Measurements from ENCODE around the gene TECPR1. TPM values are rescaled to one million over a fixed set of nuclear protein-coding genes. Genes with fewer than 3 reads are reported as not detected.

TECPR1 gene
- polyA plus RNA-seq, 1 experiment = 2.7 TPM

- H3K36me3 ChIP-seq (ENCODE audit: control insufficient read depth, insufficient read depth, low read length) = peaks cover 6% of the 10 kb centered on the region
- ChIA-PET CTCF (interaction anchor here (1.7 kb wide), 1 partner anchor 25 kb away, joined by 6 read pairs; no protein-coding TSS in a partner anchor), POLR2A (no interaction called here)
- no peaks in the 10 kb centered on the region for H3K27me3 ChIP-seq (ENCODE audit: control insufficient read depth, insufficient read depth, low read length)
- no peak for TF ChIP-seq CTCF (IDR thresholded peaks at IDR 0.05; ENCODE audit: insufficient read depth, low read depth, low read length)
- no peak for DNase-seq (ENCODE audit: low read depth)
- H3K4me3 ChIP-seq (ENCODE audit: low read depth, low read length) = no peak overlapping the region
Measured at GRCh38 chr7:98193474-98194180, 58.4 kb downstream of the TECPR1 start.

GRCh38 chr7:98192781-98193457 is 59.1 kb downstream of the TECPR1 start:
- H3K27me3 ChIP-seq (ENCODE audit: control insufficient read depth, insufficient read depth, low read length) = no peaks in the 10 kb centered on the region
- no peak overlapping the region for H3K4me3 ChIP-seq (ENCODE audit: low read depth, low read length)
- peaks cover 6% of the 10 kb centered on the region for H3K36me3 ChIP-seq (ENCODE audit: control insufficient read depth, insufficient read depth, low read length)
- ChIA-PET POLR2A (no interaction called here), CTCF (no interaction called here)
- TF ChIP-seq CTCF (IDR thresholded peaks at IDR 0.05; ENCODE audit: insufficient read depth, low read depth, low read length) = no peak
- DNase-seq (ENCODE audit: low read depth) = no peak

- DNase-seq (ENCODE audit: low read depth) = no peak
- TF ChIP-seq CTCF (IDR thresholded peaks at IDR 0.05; ENCODE audit: insufficient read depth, low read depth, low read length) = no peak
Measured at GRCh38 chr7:98191668-98192431, 60.2 kb downstream of the TECPR1 start.

GRCh38 chr7:98189559-98189958 is 62.5 kb downstream of the TECPR1 start:
- no peak overlapping the region for H3K4me3 ChIP-seq (ENCODE audit: low read depth, low read length)
- peaks cover 4% of the 10 kb centered on the region for H3K36me3 ChIP-seq (ENCODE audit: control insufficient read depth, insufficient read depth, low read length)
- TF ChIP-seq CTCF (IDR thresholded peaks at IDR 0.05; ENCODE audit: insufficient read depth, low read depth, low read length) = no peak
- ChIA-PET CTCF (no interaction called here), POLR2A (no interaction called here)
- DNase-seq (ENCODE audit: low read depth) = no peak
- H3K27me3 ChIP-seq (ENCODE audit: control insufficient read depth, insufficient read depth, low read length) = no peaks in the 10 kb centered on the region

More at GRCh38 chr7:98191668-98192431, 60.2 kb downstream of the TECPR1 start:
- peaks cover 4% of the 10 kb centered on the region for H3K36me3 ChIP-seq (ENCODE audit: control insufficient read depth, insufficient read depth, low read length)
- ChIA-PET CTCF (interaction anchor here (0.6 kb wide), 1 partner anchor 12 kb away, joined by 3 read pairs; no protein-coding TSS in a partner anchor), POLR2A (no interaction called here)
- H3K4me3 ChIP-seq (ENCODE audit: low read depth, low read length) = no peak overlapping the region
- H3K27me3 ChIP-seq (ENCODE audit: control insufficient read depth, insufficient read depth, low read length) = no peaks in the 10 kb centered on the region

GRCh38 chr7:98187138-98187502 is 64.9 kb downstream of the TECPR1 start:
- CTCF ChIA-PET = interaction anchor here (0.7 to 1.6 kb wide), 3 partner anchors 9 to 165 kb away, joined by 3 to 5 read pairs (median 3); no protein-coding TSS in a partner anchor
- peaks cover 2% of the 10 kb centered on the region; the same call in 1 of the 2 replicates for H3K36me3 ChIP-seq (ENCODE audit: control insufficient read depth, insufficient read depth, low read length)
- no peaks in the 10 kb centered on the region for H3K27me3 ChIP-seq (ENCODE audit: control insufficient read depth, insufficient read depth, low read length)
- POLR2A ChIA-PET = no interaction called here
- TF ChIP-seq CTCF (IDR thresholded peaks at IDR 0.05; ENCODE audit: insufficient read depth, low read depth, low read length) = no peak
- H3K4me3 ChIP-seq (ENCODE audit: low read depth, low read length) = no peak overlapping the region
- DNase-seq (ENCODE audit: low read depth) = no peak
